Astrocyte of the cerebellum (primary cell): ENCODE data around the gene LIMK2.

Experiments used
- DNase-seq: peaks from one replicate; pipeline ENCODE4 v3.0.0-alpha.2; 2011; ENCODE audit warnings: low read depth
- H3K4me3 ChIP-seq: 2 replicates; pipeline ENCODE4 v1.5.1; 2011; ENCODE audit warnings: mild to moderate bottlenecking, low read depth, low read length, moderate library complexity
- CTCF ChIP-seq: IDR thresholded peaks from 2 replicates; pipeline ENCODE4 v1.5.1; 2012; ENCODE audit warnings: low read length, low read depth, moderate library complexity, mild to moderate bottlenecking; ENCODE audit errors: missing control alignments
- in situ Hi-C: cut with HindIII; loops from 2 replicates; pipeline ENCODE4 v1.10.0; 2017; ENCODE audit warnings: low sequenced_read_pairs

LIMK2 gene

GRCh38 chr22:31327806-31328543 lies 115.9 kb downstream of the LIMK2 start:
- no peak overlapping the region for H3K4me3 ChIP-seq
- DNase-seq, result no peak
- TF ChIP-seq CTCF, result no peak
- in situ Hi-C loops, result no loop called here

GRCh38 chr22:31328544-31328960 lies 116.5 kb downstream of the LIMK2 start:
- in situ Hi-C loops, result no loop called here
- no peak overlapping the region for H3K4me3 ChIP-seq
- no peak for TF ChIP-seq CTCF
- no peak for DNase-seq

GRCh38 chr22:31329029-31329428 lies 116.9 kb downstream of the LIMK2 start:
- no peak overlapping the region for H3K4me3 ChIP-seq
- peak; percentile 42 for DNase-seq
- no peak for TF ChIP-seq CTCF
- in situ Hi-C loops, result no loop called here
